ENCODE results near the gene SLC17A7.

DNA sequence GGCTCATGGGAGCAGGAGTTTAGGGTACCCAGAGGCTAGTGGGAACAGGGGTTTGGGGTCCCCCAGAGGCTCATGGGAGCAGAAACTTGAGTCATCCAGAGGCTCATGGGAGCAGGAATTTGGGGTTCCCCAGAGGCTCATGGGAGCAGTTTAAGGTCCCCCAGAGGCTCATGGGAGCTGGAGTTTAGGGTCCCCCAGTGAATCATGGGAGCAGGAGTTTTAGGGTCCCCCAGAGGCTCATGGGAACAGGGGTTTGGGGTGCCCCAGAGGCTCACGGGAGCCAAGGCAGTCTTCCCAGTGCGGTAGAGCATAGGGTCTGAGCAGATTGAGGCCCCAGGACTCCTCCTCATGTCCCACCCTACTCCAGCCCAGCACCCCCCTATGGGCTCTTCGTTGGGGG, 24.0 kb upstream of the SLC17A7 start:
- TF ChIP-seq CTCF (IDR thresholded peaks at IDR 0.05; ENCODE audit: low read depth, low read length): no peak
- no peak for TF ChIP-seq EZH2phosphoT487 (IDR thresholded peaks at IDR 0.05; ENCODE audit: low read depth)
